Upper lobe of left lung (tissue), 6 donors: ENCODE measurements around the gene MOSMO. TPM values are rescaled to one million over a fixed set of nuclear protein-coding genes. Genes with fewer than 3 reads are reported as not detected.

Experiments used
- ATAC-seq, 2 donors: fragments of 200-7000 bp; cut with Tn5 transposase; one replicate each; pipeline ENCODE4 v1.9.1; 2022; ENCODE audit warnings: mild to moderate bottlenecking in 2 of 2, moderate library complexity in 2 of 2; ENCODE audit not compliant: low FRiP score in 2 of 2
- DNase-seq, 2 donors: peaks; one replicate each; pipeline ENCODE4 v3.0.0-alpha.2; 2019 to 2020
- H3K27ac ChIP-seq, 4 donors: fragments of 200-600 bp; sonication (generic); one replicate each; pipeline ENCODE4 v1.5.1; 2016 to 2019
- H3K27me3 ChIP-seq, 4 donors: fragments of 200-600 bp; sonication (generic); one replicate each; pipeline ENCODE4 v1.5.1; 2017 to 2019
- H3K36me3 ChIP-seq, 4 donors: fragments of 200-600 bp; sonication (generic); one replicate each; pipeline ENCODE4 v1.5.1; 2016 to 2019
- H3K4me1 ChIP-seq, 4 donors: fragments of 200-600 bp; sonication (generic); one replicate each; pipeline ENCODE4 v1.5.1; 2018 to 2019
- H3K4me3 ChIP-seq, 4 donors: fragments of 200-600 bp; sonication (generic); one replicate each; pipeline ENCODE4 v1.5.1; 2017 to 2019; ENCODE audit warnings: mild to moderate bottlenecking in 2 of 4, moderate library complexity in 1 of 4
- H3K9me3 ChIP-seq, 4 donors: fragments of 200-600 bp; sonication (generic); one replicate each; pipeline ENCODE4 v1.5.1; 2018 to 2019
- EP300 ChIP-seq, 4 donors: sonication (generic); formaldehyde crosslinking; IDR thresholded peaks; one replicate each; pipeline ENCODE4 v1.5.1; 2017; ENCODE audit warnings: antibody characterized with exemption in 4 of 4, control low read depth in 2 of 4
- POLR2A ChIP-seq, 4 donors: fragments of 450-650 bp; IDR thresholded peaks; one replicate each; pipeline ENCODE4 v1.5.1; 2016 to 2017; ENCODE audit warnings: antibody characterized with exemption in 4 of 4, mild to moderate bottlenecking in 2 of 4
- POLR2AphosphoS5 ChIP-seq, 2 donors: sonication (generic); formaldehyde crosslinking; IDR thresholded peaks; one replicate each; pipeline ENCODE4 v1.5.1; 2017; ENCODE audit warnings: antibody characterized with exemption in 2 of 2
- WGBS, 2 donors: methylation state at CpG; one replicate each; pipeline ENCODE4 v1.1.5; 2017 to 2018; 5-methylcytosine and 5-hydroxymethylcytosine counted together
- total RNA-seq, 6 donors: library from RNA; depleted of rRNA in 4 of 6; stranded (reverse); fragments of >200 nt in 4 of 6; gene quantifications; one replicate each; pipeline versions ENCODE4 v1.1.0 to v1.2.1, GENCODE V29; 2016 to 2021
- TF ChIP-seq, protein P1 (sequence below), 6 experiments: fragments of 450-650 bp in 4 of 6; fragments of 200-600 bp in 2 of 6; sonication (generic) in 2 of 6; IDR thresholded peaks; one replicate each; pipeline ENCODE4 v1.5.1; 2016 to 2019; ENCODE audit warnings: antibody characterized with exemption in 6 of 6
- donor health status: DM: no; HTN: no; CAD: no; lungs with moderate emphysema.
- donor health status: DM: no; HTN: yes; CAD: no; lungs with severe emphysema.

Gene MOSMO
- total RNA-seq, 6 donors from 2014 or later: 10.8 to 24.6 (median 15.9) TPM

DNA sequence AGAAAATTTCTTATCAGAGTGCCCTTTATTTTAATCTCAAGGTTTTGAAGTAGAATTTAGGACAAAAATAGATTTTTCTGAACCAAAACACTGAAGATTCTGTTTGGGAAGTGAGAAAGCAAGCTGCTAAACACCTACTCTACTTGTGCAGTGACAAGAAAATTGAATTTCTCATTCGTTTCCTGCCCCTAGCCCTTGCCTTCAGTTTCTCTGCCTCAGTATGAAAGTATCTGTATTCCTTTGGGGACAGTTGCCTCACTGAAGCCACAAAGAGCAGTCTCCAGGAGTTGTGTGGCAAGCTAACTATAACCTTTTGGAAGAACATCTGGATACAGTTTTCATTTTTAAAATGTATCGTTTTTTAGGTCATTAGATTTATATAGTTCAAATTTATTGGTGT is 19.7 kb downstream of the MOSMO start:
- Histone ChIP-seq H3K36me3 (peaks cover 0 to 2% (median 0%) of the 10 kb centered on the region in 4 donors), H3K9me3 (no peaks in the 10 kb centered on the region), H3K4me3 (no peak overlapping the region), H3K27me3 (no peaks in the 10 kb centered on the region), H3K4me1 (peaks cover 9 to 32% (median 22%) of the 10 kb centered on the region in 4 donors), H3K27ac (peak overlapping the region in 1 of 4 donors; percentile 9)
- TF ChIP-seq, protein P1, sequence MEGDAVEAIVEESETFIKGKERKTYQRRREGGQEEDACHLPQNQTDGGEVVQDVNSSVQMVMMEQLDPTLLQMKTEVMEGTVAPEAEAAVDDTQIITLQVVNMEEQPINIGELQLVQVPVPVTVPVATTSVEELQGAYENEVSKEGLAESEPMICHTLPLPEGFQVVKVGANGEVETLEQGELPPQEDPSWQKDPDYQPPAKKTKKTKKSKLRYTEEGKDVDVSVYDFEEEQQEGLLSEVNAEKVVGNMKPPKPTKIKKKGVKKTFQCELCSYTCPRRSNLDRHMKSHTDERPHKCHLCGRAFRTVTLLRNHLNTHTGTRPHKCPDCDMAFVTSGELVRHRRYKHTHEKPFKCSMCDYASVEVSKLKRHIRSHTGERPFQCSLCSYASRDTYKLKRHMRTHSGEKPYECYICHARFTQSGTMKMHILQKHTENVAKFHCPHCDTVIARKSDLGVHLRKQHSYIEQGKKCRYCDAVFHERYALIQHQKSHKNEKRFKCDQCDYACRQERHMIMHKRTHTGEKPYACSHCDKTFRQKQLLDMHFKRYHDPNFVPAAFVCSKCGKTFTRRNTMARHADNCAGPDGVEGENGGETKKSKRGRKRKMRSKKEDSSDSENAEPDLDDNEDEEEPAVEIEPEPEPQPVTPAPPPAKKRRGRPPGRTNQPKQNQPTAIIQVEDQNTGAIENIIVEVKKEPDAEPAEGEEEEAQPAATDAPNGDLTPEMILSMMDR (IDR thresholded peaks at IDR 0.05): no peak
- no peak for TF ChIP-seq POLR2A (IDR thresholded peaks at IDR 0.05)
- no peak for TF ChIP-seq EP300 (IDR thresholded peaks at IDR 0.05)
- TF ChIP-seq POLR2AphosphoS5 (IDR thresholded peaks at IDR 0.05): no peak
- ATAC-seq (no peak), DNase-seq (no peak)
- 63 to 70% methylated on average over 2 of the region's 2 CpGs for WGBS, 2 donors

DNA sequence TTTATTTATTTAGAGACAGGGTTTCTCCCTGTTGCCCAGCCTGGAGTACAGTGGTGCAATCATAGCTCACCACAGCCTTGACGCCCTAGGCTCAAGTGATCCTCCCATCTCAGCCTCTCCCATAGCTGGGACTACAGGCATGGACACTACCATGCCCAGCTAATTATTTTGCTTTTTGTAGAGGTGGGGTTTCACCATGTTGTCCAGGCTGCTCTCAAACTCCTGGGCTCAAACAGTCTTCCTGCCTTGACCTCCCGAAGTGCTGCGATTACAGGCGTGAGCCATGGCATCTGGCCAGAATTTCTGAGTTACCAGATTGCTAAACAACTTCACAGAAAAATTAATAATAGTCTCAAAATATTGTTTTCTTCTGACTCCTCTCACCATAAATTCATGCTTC is 21.7 kb downstream of the MOSMO start:
- Histone ChIP-seq H3K4me3 (no peak overlapping the region), H3K27ac (no peak overlapping the region), H3K36me3 (peaks cover 0 to 2% (median 0%) of the 10 kb centered on the region in 4 donors), H3K9me3 (no peaks in the 10 kb centered on the region), H3K27me3 (no peaks in the 10 kb centered on the region), H3K4me1 (peaks cover 9 to 26% (median 20%) of the 10 kb centered on the region in 4 donors)
- no peak for ATAC-seq
- no peak for DNase-seq
- WGBS, 2 donors: 68 to 85% methylated on average over 4 of the region's 4 CpGs
- TF ChIP-seq POLR2A (IDR thresholded peaks at IDR 0.05) (no peak), POLR2AphosphoS5 (IDR thresholded peaks at IDR 0.05) (no peak), EP300 (IDR thresholded peaks at IDR 0.05) (no peak)
- TF ChIP-seq, protein P1 (IDR thresholded peaks at IDR 0.05): no peak

DNA sequence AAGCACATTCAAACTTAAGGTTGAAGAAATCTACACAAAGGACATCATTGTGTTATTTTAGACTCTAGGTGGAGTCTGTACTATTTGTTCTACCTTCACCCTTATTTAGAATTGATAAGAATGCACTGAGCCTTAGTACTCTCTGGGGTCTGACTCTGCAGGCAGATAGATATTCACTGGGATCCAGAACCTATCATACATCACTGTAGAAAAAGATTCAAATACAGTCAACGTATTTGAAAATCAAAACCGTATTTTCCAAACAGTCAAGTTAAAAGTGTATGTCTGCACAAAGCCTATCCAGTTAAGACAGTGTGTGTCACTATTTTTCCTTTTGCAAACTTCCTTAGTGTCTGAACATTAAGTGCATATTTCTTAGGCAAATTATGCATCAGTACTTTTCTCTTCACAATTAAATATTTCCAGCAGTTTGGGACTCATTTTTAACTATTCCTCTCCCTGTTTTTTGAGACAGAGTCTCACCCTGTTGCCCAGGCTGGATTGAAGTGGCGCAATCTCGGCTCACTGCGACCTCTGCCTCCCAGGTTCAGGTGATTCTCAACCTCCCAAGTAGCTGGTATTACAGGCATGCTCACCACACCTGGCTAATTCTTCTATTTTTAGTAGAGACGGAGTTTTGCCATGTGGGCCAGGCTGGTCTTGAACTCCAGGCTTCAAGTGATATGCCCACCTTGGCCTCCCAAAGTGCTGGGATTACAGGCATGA is 22.3 kb downstream of the MOSMO start:
- Histone ChIP-seq H3K36me3 (peaks cover 0 to 2% (median 0%) of the 10 kb centered on the region in 4 donors), H3K4me1 (peaks cover 12 to 31% (median 20%) of the 10 kb centered on the region in 4 donors), H3K4me3 (no peak overlapping the region), H3K9me3 (no peaks in the 10 kb centered on the region), H3K27me3 (no peaks in the 10 kb centered on the region), H3K27ac (no peak overlapping the region)
- TF ChIP-seq EP300 (IDR thresholded peaks at IDR 0.05) (no peak), POLR2AphosphoS5 (IDR thresholded peaks at IDR 0.05) (no peak), POLR2A (IDR thresholded peaks at IDR 0.05) (no peak)
- TF ChIP-seq, protein P1 (IDR thresholded peaks at IDR 0.05): no peak
- 86 to 87% methylated on average over 6 of the region's 6 CpGs for WGBS, 2 donors
- ATAC-seq (no peak), DNase-seq (no peak)

DNA sequence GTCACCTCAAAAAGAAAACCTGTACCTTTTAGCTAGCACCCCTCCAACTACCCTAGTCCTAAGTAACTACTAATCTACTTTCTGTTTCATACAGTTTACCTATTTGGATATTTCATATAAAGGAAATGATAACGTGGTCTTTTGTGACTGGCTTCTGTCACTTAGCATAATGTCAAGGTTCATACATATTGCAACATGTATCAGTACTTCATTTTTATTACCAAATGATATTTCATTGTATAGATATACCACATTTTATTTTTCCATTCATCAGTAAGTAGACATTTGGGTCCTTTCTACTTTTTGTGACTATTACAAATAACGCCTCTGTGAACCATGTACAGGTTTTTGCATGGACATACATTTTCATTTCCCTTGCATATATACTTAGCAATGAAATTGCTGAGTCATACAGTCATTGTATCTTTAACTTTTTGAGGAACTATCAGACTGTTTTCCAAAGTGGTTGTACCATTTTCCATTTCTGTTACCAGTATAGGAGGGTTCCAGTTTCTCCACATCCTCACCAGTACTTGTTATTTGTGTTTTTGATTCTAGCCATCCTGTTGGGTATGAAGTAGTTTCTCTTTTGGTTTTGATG is 23.7 kb downstream of the MOSMO start:
- no peak overlapping the region for H3K27ac ChIP-seq
- TF ChIP-seq POLR2A (IDR thresholded peaks at IDR 0.05) (no peak), EP300 (IDR thresholded peaks at IDR 0.05) (no peak), POLR2AphosphoS5 (IDR thresholded peaks at IDR 0.05) (no peak)
- TF ChIP-seq, protein P1 (IDR thresholded peaks at IDR 0.05): no peak
- H3K36me3 ChIP-seq: peaks cover 0 to 6% (median 0%) of the 10 kb centered on the region in 4 donors
- WGBS, 2 donors: 42 to 93% methylated on average over 2 of the region's 2 CpGs
- ATAC-seq (no peak), DNase-seq (no peak)
- H3K27me3 ChIP-seq: no peaks in the 10 kb centered on the region
- H3K4me1 ChIP-seq: peaks cover 12 to 33% (median 15%) of the 10 kb centered on the region in 4 donors
- H3K4me3 ChIP-seq: no peak overlapping the region
- no peaks in the 10 kb centered on the region for H3K9me3 ChIP-seq
